ENCODE measurements around the gene SDK1. TPM values are rescaled to one million over a fixed set of nuclear protein-coding genes. Genes with fewer than 3 reads are reported as not detected.

The SDK1 gene
- total RNA-seq, 1 donor: 0.36 TPM

GRCh38 chr7:4218481-4218880 is 917.4 kb downstream of the SDK1 start:
- Histone ChIP-seq H3K4me3 (ENCODE audit: insufficient read depth, low read length) (no peak overlapping the region), H3K27ac (ENCODE audit: low read depth, low read length) (no peak overlapping the region), H3K79me2 (ENCODE audit: insufficient read depth, low read length) (no peaks in the 10 kb centered on the region), H3K9me3 (ENCODE audit: low read depth, low read length) (no peaks in the 10 kb centered on the region), H3K27me3 (ENCODE audit: insufficient read depth, low read length) (no peaks in the 10 kb centered on the region), H4K20me1 (ENCODE audit: insufficient read depth, low read length) (no peaks in the 10 kb centered on the region), H3K36me3 (ENCODE audit: insufficient read depth, low read length) (no peaks in the 10 kb centered on the region), H3K4me1 (ENCODE audit: insufficient read depth, low read length) (no peaks in the 10 kb centered on the region), H2AFZ (ENCODE audit: low read length) (no peak overlapping the region), H3K4me2 (ENCODE audit: insufficient read depth, low read length) (no peak overlapping the region)
- DNase-seq (ENCODE audit: insufficient read length, low spot score, missing footprints): peak; percentile 22
- TF ChIP-seq CTCF (IDR thresholded peaks at IDR 0.05; ENCODE audit: extremely low read depth, low read depth, low read length): no peak

- Histone ChIP-seq H3K9me3 (ENCODE audit: low read depth, low read length) (no peaks in the 10 kb centered on the region), H2AFZ (ENCODE audit: low read length) (no peak overlapping the region)
These were observed 919.0 kb downstream of the SDK1 start for GRCh38 chr7:4220011-4220410.

GRCh38 chr7:4221043-4221442 is 920.0 kb downstream of the SDK1 start:
- peak; percentile 82 for DNase-seq (ENCODE audit: insufficient read length, low spot score, missing footprints)
- H3K36me3 ChIP-seq (ENCODE audit: insufficient read depth, low read length): no peaks in the 10 kb centered on the region
- no peak for TF ChIP-seq CTCF (IDR thresholded peaks at IDR 0.05; ENCODE audit: extremely low read depth, low read depth, low read length)
- H4K20me1 ChIP-seq (ENCODE audit: insufficient read depth, low read length): no peaks in the 10 kb centered on the region
- no peak overlapping the region for H3K4me2 ChIP-seq (ENCODE audit: insufficient read depth, low read length)
- H3K27me3 ChIP-seq (ENCODE audit: insufficient read depth, low read length): no peaks in the 10 kb centered on the region
- H2AFZ ChIP-seq (ENCODE audit: low read length): no peak overlapping the region
- no peaks in the 10 kb centered on the region for H3K9me3 ChIP-seq (ENCODE audit: low read depth, low read length)
- no peak overlapping the region for H3K4me3 ChIP-seq (ENCODE audit: insufficient read depth, low read length)
- H3K27ac ChIP-seq (ENCODE audit: low read depth, low read length): no peak overlapping the region
- no peaks in the 10 kb centered on the region for H3K79me2 ChIP-seq (ENCODE audit: insufficient read depth, low read length)
- H3K4me1 ChIP-seq (ENCODE audit: insufficient read depth, low read length): no peaks in the 10 kb centered on the region

More at GRCh38 chr7:4220011-4220410, 919.0 kb downstream of the SDK1 start:
- no peak for TF ChIP-seq CTCF (IDR thresholded peaks at IDR 0.05; ENCODE audit: extremely low read depth, low read depth, low read length)
- Histone ChIP-seq H3K79me2 (ENCODE audit: insufficient read depth, low read length) (no peaks in the 10 kb centered on the region), H3K27me3 (ENCODE audit: insufficient read depth, low read length) (no peaks in the 10 kb centered on the region), H3K27ac (ENCODE audit: low read depth, low read length) (no peak overlapping the region), H3K4me2 (ENCODE audit: insufficient read depth, low read length) (no peak overlapping the region), H3K4me1 (ENCODE audit: insufficient read depth, low read length) (no peaks in the 10 kb centered on the region), H3K4me3 (ENCODE audit: insufficient read depth, low read length) (no peak overlapping the region), H3K36me3 (ENCODE audit: insufficient read depth, low read length) (no peaks in the 10 kb centered on the region), H4K20me1 (ENCODE audit: insufficient read depth, low read length) (no peaks in the 10 kb centered on the region)
- DNase-seq (ENCODE audit: insufficient read length, low spot score, missing footprints): peak; percentile 36

- DNase-seq (ENCODE audit: insufficient read length, low spot score, missing footprints): no peak
These were observed 921.6 kb downstream of the SDK1 start for GRCh38 chr7:4222676-4223075.

More at GRCh38 chr7:4222676-4223075, 921.6 kb downstream of the SDK1 start:
- no peak for TF ChIP-seq CTCF (IDR thresholded peaks at IDR 0.05; ENCODE audit: extremely low read depth, low read depth, low read length)
- no peak overlapping the region for H3K4me3 ChIP-seq (ENCODE audit: insufficient read depth, low read length)
- no peak overlapping the region for H2AFZ ChIP-seq (ENCODE audit: low read length)
- no peak overlapping the region for H3K27ac ChIP-seq (ENCODE audit: low read depth, low read length)
- no peaks in the 10 kb centered on the region for H3K4me1 ChIP-seq (ENCODE audit: insufficient read depth, low read length)
- no peaks in the 10 kb centered on the region for H3K9me3 ChIP-seq (ENCODE audit: low read depth, low read length)
- H3K36me3 ChIP-seq (ENCODE audit: insufficient read depth, low read length): no peaks in the 10 kb centered on the region
- H4K20me1 ChIP-seq (ENCODE audit: insufficient read depth, low read length): no peaks in the 10 kb centered on the region
- no peak overlapping the region for H3K4me2 ChIP-seq (ENCODE audit: insufficient read depth, low read length)
- H3K79me2 ChIP-seq (ENCODE audit: insufficient read depth, low read length): no peaks in the 10 kb centered on the region
- no peaks in the 10 kb centered on the region for H3K27me3 ChIP-seq (ENCODE audit: insufficient read depth, low read length)

Measured in osteoblast (primary cell).